RKO (cell line): Measurements from ENCODE around the gene ATP7B.
"Not testable (repeated sequence)": the region's sequence is repeated elsewhere in the genome, so short reads cannot be mapped to it uniquely, and the experiment has no call there.

Source experiments
- DNase-seq: peaks from one replicate; pipeline ENCODE4 v3.0.0-alpha.2; 2016; ENCODE audit warnings: low spot score

Gene ATP7B

DNA sequence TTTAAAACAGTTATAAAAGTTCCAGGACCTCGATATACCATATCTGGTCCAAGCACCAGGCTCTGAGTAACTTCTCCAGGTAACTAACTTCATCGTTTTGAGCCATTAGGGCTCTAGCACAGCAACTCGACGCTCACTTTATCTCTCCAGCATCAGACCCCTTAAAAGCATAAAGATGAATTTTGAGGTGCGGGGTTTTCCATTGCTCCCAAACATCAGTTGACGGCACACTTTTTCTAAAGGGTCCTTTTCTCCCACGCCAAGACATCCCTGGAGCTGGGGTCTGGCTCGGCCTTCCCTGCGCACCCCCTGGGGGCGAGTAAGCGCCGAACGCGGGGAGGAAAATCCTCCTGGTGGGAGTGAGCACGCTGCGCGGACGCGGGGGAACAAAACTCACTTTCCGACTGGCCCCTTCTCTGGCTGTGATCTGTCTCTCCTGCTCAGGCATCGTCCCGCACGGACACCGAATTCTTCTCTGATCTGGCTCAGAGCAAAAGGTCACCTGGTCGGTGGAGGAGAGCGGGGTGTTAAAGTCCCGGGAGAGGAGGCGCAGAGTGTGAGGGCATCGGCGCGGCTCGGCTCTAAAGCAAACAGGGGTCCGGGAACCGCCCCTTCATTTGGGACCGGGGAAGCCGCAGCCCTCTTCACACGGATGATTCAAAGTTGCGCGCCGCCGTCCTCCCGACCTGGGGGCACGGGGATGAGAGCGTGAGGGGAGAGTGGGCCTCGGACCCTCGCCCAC lies at the start of gene ATP7B:
ATP7B (minus strand) TSS at position 561 of the 742 bp plus-strand sequence; CDS start at position 448, 113 bp downstream.
- DNase-seq, result peak; percentile 34

DNA sequence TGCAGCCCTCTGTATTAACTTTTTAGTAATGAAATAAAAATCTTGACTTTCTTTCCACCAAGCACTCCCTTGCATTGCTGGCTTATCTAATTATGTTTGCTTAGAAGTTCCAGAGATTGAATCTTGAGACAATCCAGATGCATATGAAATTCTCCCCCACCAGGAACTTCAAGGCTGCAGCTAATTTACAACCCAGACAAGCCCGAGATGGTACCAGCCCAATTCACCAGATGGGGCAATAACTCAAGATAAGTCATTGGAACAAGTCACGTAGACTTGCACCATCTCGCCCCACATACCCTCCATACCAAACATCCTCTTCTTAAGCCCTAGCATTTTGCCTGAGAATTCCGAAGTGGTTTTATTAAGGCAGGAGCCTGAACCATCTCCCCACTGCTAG lies 42.2 kb upstream of the ATP7B start:
- DNase-seq, result no peak

DNA sequence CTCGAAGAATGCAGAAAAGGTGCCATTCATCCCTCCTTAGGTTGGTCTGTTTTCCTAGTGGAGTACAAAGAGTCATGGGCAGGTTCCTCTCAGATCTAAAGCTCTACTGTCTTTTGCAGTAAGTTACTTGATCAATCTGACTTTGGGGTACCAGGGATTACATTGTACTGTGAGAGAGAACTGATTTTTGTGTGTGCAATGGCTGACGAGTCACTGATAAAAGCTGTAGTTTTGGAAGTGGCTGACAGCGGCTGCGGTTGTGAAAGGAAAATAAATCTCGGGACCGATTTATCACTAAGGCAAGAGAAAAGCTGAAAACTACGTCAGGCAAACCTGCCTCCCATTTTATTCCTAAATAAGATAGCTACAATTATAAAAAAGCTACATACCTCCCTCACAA lies 40.1 kb upstream of the ATP7B start:
- DNase-seq, result no peak

DNA sequence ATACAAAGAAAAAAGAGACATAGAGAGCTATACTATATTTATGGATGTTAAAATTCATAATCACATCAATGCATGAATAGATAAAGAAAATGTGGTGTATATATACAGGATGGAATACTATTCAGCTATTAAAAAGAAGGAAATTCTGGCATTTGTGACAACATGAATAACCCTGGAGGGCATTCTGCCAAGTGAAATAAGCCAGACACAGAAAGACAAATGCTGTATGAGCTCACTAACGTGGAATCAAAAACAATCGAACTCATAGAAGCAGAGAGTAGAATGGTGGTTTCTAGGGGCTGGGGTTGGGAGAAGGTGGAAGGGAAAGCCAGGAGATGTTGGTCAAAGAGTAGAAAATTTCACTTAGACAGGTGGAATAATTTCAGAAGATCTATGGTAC lies 37.3 kb upstream of the ATP7B start:
- no peak for DNase-seq

DNA sequence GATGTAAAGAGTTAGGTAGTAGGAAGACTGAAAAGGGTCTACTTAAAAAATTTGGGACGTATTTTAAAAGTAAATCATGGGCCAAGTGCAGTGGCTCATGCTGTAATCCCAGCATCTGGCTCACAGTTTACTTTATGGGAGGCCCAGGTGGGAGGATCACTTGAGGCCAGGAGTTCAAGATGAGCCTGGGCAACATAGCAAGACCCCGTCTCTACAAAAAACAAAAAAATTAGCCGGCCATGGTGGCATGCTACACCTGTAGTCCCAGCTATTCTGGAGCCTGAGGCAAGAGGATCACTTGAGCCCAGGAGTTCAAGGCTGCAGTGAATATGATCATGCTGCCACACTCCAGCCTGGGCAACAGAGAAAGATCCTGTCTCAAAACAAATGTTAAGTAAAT lies 36.2 kb upstream of the ATP7B start:
- DNase-seq, result no peak

DNA sequence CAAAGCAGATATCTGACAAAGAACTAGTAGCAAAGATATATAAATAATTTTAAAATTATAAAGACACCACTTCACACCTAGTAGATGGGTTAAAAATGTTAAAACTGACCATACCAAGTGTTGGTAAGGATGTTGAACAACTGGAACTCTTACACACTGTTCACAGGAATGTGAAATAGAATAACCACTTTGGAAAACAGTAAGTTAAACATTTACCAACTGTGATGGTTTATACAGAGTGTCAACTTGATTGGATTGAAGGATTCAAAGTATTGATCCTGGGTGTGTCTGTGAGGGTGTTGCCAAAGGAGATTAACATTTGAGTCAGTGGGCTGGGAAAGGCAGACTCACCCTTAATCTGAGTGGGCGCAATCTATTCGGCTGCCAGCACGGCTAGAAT lies 32.4 kb upstream of the ATP7B start:
- DNase-seq, result no peak

DNA sequence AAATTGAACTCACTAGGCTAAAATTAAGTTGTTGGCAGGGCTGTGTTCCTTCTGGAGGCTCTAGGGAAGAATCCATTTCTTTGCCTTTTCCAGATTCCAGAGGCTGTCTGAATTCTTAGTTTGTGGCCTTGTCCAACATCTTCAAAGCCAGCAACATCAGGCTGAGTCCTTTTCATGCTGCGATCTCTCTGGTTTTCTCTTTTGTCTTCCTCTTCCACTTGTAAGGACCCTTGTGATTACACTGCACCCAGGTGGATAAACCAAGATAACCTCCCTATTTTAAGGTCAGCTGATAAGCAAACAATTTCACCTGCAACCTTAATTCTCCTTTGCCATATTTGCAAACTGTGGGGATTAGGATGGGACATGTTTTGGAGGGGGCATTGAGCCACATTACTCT lies 24.8 kb upstream of the ATP7B start:
- DNase-seq, result no peak

DNA sequence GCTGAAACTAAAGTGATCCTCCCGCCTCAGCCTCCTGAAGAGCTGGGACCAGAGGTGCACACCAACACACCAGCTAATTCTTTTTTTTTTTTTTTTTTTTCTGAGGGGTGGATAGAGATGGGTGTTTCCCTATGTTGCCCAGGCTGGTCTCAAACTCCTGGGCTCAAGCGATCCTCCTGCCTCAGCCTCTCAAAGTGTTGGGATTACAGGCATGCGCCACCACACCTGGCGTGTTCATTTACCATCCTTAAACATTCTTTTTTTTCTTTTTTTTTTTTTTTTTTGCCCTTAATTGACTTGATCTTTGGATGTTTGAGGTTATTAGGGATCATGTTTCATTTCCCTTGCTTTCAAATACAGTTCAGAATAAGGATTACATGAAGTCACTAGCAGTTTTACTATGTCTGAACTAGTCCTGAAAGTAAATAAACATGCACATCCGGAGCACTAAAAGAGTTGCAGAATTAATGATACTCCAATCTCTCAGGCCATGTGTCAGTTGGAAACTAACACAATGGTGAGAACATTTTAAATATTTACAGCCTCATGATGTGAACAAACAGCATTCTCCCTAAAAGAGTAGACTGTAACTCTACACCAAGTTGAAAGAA lies 23.5 kb upstream of the ATP7B start:
- no peak for DNase-seq

DNA sequence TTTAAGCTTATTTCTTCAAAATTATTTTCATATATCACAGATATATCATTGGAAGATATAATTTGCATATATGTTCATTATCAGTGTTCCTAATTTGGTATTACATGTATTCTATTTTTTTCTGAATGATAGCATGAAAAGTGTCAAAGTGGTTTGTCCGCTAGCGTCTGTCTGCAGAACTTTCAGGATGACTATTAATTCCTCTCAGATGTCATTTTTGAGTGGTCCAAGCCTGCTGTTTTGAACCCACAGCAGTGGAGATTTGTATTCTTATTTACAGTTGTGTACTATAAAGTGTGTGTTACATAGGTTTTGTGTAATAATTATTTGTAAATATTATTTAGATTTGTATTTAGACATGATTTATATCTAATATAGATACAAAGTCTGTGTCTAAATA lies 21.8 kb upstream of the ATP7B start:
- DNase-seq, result no peak

DNA sequence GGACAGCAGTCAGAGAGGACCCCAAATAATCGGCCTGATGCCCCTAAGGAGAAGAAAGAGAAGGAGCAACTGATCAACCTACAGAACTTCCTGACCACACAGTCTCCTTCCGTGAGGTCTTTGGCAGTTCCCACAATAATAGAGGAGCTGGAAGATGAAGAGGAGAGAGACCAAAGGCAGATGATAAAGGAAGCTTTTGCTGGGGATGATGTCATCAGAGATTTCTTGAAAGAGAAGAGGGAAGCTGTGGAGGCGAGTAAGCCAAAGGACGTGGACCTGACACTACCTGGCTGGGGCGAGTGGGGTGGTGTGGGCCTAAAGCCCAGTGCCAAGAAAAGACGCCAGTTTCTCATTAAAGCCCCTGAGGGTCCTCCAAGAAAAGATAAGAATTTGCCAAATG lies 19.2 kb upstream of the ATP7B start:
- not testable (repeated sequence) for DNase-seq

DNA sequence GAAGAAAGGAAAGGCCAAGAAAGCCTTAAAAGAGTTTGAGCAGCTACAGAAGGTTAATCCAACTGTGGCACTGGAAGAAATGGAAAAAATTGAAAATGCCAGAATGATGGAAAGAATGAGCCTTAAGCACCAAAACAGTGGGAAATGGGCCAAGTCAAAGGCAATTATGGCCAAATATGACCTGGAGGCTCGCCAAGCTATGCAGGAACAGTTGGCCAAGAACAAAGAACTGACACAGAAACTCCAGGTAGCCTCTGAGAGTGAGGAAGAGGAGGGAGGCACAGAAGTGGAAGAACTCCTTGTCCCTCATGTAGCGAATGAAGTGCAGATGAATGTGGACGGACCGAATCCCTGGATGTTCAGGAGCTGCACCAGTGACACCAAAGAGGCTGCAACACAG lies 18.3 kb upstream of the ATP7B start:
- DNase-seq, result no peak

DNA sequence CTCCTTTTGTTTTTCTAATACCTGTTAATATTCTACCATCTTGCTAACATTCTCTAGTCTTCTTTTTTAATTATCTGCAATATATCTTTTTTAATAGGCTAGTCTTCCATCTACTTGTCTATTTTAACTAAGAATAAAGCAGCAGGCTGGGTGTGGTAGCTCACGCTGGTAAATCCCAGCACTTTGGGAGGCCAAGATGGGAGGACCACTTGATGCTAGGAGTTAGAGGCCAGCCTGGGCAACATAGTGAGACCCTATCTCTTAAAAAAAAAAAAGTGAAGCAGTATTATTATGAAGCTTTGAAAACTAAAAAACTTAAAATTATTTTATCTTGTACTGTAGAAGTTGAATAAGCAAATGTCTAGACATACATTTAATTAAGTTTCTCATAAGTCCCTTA lies 16.6 kb upstream of the ATP7B start:
- DNase-seq, result no peak

DNA sequence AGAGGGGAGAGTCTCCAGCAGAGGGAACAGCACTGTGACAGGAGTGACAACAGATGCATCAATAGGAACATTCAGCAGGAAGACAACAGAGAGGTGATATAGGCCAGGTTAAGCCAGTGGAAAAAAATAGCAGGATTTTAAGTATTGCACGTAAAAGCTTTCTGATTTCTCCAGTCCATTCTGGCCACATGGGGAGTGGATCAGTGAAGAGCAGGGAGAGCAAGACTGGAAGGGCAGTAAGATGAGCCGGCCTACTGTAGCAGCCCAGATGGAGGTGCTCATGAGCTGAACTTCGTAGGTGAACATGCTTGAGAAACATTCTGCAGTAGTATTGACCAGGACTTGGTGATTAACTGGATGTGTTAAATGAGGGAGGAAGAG lies 15.0 kb upstream of the ATP7B start:
- DNase-seq, result no peak

DNA sequence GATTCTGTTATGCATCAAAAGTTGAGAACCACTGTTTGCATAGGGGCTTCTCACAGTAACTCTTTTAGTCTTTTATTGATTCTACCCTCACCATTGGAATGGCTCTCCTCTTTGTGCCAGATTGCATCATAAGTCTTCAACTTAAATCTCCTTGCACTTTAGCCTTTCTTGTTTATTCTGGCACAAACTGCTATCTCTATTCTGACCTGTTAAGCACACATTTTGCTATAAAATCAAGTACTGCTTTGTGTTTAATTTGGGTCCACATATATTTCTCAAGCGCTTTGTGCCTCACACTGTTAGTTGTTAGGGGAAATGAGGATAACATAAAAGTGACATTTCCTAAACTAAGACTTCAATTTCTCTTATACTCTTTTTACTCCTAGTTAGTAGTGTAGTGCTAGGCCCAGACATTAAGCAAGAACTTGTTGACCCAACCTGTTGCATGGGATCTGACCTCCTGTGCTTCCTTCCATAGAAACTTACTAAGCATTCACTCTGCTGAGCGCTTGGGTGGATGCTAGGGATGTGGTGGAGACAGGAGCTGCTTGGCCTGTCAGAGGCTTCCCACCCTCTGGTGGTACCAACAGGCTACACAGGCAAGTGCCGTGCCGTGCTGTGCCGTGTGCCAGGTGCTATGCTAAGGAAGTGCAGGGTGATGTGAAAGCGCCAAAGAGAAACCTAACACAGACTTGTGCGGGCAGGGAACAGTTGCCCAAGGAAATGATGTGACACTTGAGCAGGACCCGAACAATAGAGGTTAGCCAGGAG lies 14.4 kb upstream of the ATP7B start:
- DNase-seq, result no peak

DNA sequence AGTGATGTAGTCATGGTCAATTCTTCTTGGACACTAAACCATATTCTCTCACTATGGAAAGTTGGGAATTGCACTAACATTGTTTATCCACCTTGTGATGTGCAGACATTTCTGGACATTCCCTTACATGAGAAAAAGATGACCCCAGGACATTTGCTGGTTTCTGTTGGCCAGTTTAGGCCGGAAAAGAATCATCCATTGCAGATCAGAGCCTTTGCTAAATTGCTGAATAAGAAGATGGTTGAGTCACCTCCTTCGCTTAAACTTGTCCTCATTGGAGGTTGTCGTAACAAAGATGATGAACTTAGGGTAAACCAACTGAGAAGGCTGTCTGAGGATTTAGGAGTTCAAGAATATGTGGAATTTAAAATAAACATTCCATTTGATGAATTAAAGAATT lies 13.2 kb upstream of the ATP7B start, which contains the start of gene UTP14C:
UTP14C (plus strand) TSS at position 211 of the 400 bp plus-strand sequence. CDS start 4,114 bp downstream, outside the sequence.
- no peak for DNase-seq

DNA sequence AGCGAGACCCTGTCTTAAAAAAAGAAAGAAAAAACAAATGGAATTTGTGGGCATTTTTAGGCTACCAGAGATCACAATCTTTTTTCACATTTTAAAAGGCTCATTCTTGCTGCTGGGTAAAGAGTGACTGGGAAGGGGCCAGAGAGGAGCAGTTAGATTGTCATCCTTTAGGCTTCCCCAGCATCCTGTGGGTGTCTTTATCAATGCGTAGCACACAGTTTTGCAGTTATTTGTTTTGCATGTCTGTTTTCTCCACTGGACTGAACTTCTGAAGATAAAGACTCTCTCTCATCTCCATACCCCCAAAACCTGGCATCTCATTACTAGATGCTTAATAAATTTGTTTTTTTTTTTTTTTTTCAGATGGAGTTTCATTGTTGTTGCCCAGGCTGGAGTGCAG lies 11.1 kb upstream of the ATP7B start:
- no peak for DNase-seq

DNA sequence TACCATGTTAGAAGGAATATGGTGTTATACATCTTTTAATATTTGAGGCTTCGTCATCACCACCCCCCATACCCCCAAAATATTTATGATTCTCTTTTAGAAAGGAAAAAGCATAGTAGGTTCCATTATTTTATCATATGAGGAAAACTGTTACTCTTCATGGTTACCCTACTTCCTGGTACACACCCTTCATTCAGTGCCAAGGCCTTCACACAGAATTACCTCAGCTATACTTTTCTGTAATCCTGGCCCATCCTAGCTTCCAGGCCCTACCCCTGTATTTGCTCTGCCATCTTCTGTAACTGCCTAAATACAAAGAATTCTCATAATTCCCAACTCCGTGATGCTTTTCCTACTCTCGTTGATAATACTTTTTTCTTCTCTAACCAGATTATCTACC lies 8.9 kb upstream of the ATP7B start:
- DNase-seq, result no peak

DNA sequence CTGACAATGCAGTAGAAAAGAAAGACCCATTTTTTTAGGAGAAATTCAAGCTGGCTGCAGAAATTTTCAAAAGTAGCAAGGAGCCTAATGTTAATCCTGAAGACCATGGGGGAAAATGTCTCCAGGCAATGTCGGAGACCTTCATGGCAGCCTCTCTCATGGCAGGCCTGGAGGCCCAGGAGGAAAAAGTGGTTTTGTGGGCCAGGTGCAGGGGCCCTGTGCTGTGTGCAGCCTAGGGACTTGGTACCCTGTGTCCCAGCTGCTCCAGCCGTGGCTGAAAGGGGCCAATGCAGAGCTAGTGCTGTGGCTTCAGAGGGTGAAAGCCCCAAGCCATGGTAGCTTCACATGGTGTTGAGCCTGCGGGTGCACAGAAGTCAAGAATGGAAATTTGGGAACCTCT lies 5.0 kb upstream of the ATP7B start:
- DNase-seq, result no peak

DNA sequence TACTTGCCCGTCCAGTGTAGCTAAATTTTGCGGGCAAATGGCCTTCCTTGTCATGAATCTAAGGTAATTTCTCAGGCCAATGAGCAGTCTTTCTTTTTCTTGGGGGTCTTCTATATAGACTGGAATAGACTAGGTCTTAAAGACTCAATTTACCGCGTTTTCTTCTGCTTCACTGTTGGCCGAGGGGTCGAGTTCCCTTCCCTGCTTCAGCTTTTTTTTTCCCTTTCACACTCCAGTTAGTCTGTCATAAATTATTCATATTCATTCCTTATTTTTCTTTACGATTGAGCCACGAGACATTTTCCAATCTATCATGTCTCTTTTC lies 1.2 kb upstream of the ATP7B start:
- peak; percentile 23 for DNase-seq

DNA sequence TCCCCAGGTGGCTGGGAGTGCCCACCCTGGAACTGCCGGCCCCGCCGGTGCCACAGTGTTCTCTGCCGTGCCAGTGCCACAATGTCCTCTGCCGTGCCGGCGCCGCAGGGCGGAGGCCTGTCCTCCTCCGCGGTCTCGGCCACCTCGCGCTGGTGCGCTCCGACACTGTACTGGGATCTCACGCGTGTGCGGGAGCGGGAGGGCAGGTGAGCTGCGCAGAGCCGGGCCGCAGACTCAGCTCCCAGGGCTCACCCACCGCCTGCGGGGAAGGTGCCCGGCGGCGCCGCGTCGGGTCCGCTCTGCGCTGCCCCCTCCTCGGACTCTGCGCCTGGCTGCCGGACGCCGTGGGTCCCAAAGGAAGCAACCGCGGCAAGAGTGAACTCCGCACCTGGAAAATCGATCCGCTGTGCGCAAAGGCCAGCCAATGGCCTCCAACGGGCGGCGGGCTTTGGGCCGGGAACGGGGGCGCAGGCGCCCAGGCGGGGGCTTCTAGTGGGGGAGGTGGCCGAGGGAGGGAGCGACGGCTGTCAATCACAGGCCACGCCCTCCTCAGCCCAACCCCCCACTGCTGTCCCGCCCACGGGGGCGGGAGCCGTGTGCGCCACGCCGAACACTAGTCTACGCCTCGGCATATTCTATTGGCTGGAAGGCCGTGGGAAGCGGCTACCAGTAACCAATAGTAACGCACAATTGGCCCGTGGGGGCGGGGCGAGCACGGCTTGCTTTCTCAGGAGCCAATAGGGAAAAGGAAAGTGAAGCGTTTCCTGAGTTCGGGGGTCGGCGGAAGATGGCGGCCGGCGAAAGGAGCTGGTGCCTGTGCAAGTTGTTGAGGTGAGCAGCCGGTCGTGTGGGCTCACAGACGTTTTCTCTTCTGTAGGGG lies 622 bp upstream of the ATP7B start, which contains the start of gene ALG11:
ALG11 (plus strand) TSS at position 767 of the 880 bp plus-strand sequence; CDS start at position 788, 21 bp downstream.
- DNase-seq, result peak; percentile 98

DNA sequence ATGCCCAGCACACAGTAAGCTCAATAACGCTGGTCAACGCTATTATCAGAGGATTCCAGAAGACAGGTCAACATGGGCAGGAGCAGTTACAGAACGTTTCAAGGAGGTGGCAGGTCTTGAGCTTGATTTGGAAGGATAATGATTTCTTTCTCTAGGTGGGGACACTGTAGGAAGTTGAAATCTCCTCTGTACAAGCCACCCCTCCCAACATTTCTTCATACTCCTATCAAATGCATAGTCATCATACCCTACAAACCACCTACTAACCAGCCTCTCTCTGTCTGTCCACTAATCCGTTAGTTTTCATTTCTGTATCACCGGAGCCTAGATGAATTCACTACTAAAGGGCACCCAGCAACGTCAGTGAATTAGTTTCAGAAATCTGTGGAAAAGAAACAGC lies 1.3 kb downstream of the ATP7B start:
- DNase-seq, result no peak
